ENCODE results near the gene TIMMDC1.

DNA sequence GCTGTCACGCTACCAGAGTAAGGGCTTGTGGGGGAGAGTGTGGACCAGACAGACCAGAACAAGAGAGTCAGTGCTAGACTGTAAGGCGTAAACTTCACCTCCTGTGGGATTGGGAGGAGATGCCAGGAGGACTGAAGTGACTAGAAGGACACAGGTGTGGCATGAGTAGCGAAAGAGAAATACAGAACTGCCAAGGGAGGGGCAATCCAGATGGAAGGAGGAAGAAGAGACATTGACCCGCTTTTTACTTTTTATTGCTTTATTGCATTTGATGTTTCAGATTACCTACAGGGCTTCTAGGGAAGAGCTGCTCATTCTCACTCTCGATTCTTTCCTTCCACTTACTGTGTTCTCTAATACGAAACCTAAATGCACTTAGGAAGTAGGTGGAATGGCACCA, 27.5 kb upstream of the TIMMDC1 start:
- TF ChIP-seq, protein P1, sequence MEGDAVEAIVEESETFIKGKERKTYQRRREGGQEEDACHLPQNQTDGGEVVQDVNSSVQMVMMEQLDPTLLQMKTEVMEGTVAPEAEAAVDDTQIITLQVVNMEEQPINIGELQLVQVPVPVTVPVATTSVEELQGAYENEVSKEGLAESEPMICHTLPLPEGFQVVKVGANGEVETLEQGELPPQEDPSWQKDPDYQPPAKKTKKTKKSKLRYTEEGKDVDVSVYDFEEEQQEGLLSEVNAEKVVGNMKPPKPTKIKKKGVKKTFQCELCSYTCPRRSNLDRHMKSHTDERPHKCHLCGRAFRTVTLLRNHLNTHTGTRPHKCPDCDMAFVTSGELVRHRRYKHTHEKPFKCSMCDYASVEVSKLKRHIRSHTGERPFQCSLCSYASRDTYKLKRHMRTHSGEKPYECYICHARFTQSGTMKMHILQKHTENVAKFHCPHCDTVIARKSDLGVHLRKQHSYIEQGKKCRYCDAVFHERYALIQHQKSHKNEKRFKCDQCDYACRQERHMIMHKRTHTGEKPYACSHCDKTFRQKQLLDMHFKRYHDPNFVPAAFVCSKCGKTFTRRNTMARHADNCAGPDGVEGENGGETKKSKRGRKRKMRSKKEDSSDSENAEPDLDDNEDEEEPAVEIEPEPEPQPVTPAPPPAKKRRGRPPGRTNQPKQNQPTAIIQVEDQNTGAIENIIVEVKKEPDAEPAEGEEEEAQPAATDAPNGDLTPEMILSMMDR (IDR thresholded peaks at IDR 0.05): no peak
- no peak for TF ChIP-seq POLR2A (IDR thresholded peaks at IDR 0.05)
